HL-60 (cell line): ENCODE measurements around the gene C3.

Experiments
- TF ChIP-seq, protein P1 (sequence below): IDR thresholded peaks from one replicate; pipeline ENCODE4 v1.5.1; 2011; ENCODE audit warnings: low read length, control low read depth, inconsistent platforms; ENCODE audit not compliant: insufficient read depth
- TF ChIP-seq, protein P2 (sequence below): IDR thresholded peaks from 2 replicates; pipeline ENCODE4 v1.6.1; 2012; ENCODE audit warnings: low read depth; ENCODE audit not compliant: insufficient replicate concordance

DNA sequence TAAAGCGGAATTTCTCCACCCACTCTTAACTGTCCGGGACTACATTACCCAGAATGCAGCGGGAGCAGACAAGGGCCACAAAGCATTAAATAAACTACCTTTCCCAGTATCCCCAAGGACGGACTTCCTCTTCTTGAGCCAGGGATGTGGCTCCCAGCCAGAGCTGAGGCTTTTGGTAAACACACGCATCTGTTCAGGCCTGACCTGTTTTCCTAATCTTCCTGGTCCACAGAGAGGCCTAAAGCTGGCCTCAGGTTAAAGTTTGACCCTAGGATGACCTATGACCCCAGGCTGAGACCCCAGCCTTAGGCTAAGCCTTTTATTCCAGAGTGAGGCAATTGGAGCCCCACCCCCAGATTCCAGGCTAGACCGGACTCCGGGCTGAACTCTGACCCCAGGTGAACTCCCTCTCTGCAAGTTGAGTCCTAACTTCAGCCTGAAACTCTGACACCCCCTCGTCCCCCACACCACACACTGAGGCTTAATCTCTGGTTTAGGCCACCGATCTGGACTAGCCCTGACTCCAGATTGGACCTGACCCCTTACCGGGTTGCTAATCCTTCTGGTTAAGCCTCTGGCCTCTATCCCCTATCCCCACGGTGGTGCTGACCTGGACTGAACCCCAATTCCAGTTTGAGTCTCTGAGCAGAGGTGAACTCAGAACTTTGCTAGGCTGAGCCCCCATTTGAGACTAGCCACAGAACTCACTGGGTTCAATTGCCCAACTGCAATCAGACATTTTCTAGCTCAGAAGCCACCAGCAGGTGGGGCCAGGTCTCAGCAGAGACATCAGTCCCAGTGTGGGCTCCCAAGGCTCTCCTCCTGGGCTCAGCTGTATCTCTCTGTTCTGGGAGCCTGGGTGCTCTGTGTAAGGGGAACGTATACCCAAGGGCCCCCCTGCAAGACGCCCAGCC lies 17.7 kb upstream of the C3 start:
- TF ChIP-seq, protein P1, sequence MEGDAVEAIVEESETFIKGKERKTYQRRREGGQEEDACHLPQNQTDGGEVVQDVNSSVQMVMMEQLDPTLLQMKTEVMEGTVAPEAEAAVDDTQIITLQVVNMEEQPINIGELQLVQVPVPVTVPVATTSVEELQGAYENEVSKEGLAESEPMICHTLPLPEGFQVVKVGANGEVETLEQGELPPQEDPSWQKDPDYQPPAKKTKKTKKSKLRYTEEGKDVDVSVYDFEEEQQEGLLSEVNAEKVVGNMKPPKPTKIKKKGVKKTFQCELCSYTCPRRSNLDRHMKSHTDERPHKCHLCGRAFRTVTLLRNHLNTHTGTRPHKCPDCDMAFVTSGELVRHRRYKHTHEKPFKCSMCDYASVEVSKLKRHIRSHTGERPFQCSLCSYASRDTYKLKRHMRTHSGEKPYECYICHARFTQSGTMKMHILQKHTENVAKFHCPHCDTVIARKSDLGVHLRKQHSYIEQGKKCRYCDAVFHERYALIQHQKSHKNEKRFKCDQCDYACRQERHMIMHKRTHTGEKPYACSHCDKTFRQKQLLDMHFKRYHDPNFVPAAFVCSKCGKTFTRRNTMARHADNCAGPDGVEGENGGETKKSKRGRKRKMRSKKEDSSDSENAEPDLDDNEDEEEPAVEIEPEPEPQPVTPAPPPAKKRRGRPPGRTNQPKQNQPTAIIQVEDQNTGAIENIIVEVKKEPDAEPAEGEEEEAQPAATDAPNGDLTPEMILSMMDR, result peak; percentile 57
- TF ChIP-seq, protein P2, sequence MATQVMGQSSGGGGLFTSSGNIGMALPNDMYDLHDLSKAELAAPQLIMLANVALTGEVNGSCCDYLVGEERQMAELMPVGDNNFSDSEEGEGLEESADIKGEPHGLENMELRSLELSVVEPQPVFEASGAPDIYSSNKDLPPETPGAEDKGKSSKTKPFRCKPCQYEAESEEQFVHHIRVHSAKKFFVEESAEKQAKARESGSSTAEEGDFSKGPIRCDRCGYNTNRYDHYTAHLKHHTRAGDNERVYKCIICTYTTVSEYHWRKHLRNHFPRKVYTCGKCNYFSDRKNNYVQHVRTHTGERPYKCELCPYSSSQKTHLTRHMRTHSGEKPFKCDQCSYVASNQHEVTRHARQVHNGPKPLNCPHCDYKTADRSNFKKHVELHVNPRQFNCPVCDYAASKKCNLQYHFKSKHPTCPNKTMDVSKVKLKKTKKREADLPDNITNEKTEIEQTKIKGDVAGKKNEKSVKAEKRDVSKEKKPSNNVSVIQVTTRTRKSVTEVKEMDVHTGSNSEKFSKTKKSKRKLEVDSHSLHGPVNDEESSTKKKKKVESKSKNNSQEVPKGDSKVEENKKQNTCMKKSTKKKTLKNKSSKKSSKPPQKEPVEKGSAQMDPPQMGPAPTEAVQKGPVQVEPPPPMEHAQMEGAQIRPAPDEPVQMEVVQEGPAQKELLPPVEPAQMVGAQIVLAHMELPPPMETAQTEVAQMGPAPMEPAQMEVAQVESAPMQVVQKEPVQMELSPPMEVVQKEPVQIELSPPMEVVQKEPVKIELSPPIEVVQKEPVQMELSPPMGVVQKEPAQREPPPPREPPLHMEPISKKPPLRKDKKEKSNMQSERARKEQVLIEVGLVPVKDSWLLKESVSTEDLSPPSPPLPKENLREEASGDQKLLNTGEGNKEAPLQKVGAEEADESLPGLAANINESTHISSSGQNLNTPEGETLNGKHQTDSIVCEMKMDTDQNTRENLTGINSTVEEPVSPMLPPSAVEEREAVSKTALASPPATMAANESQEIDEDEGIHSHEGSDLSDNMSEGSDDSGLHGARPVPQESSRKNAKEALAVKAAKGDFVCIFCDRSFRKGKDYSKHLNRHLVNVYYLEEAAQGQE, result no peak
